Small intestine (tissue), 16 donors: ENCODE data around the gene SNRPD3. TPM values are rescaled to one million over a fixed set of nuclear protein-coding genes. Genes with fewer than 3 reads are reported as not detected.

Experiments used
- DNase-seq, 2 donors: peaks; one replicate each; pipeline versions ENCODE4 v3.0.0 to v3.0.0-alpha.2; 2013
- FAIRE-seq: peaks from 2 replicates; lab custom pipeline; 2012; peaks lifted over from hg19 to GRCh38; lab: Jason Lieb, UNC
- H3K27ac ChIP-seq, 3 donors: one replicate each; pipeline ENCODE4 v1.5.1; 2013; ENCODE audit warnings: low read length in 2 of 3, mild to moderate bottlenecking in 2 of 3, control low read depth in 1 of 3, inconsistent platforms in 1 of 3, low read depth in 1 of 3, moderate library complexity in 1 of 3
- H3K27me3 ChIP-seq, 3 donors: one replicate each; pipeline ENCODE4 v1.6.1; 2013; ENCODE audit warnings: low read length in 3 of 3, inconsistent platforms in 1 of 3; ENCODE audit not compliant: control insufficient read depth in 3 of 3, insufficient read depth in 3 of 3
- H3K36me3 ChIP-seq, 3 donors: one replicate each; pipeline ENCODE4 v1.6.1; 2013; ENCODE audit warnings: low read length in 3 of 3, inconsistent platforms in 1 of 3, low read depth in 1 of 3, mild to moderate bottlenecking in 1 of 3, moderate library complexity in 1 of 3; ENCODE audit not compliant: control insufficient read depth in 3 of 3, insufficient read depth in 2 of 3
- H3K4me1 ChIP-seq, 3 donors: one replicate each; pipeline ENCODE4 v1.6.1; 2013; ENCODE audit warnings: low read length in 2 of 3, inconsistent platforms in 1 of 3, low read depth in 1 of 3, mild to moderate bottlenecking in 1 of 3, moderate library complexity in 1 of 3; ENCODE audit not compliant: control insufficient read depth in 3 of 3, insufficient read depth in 2 of 3
- H3K4me3 ChIP-seq, 3 donors: one replicate each; pipeline ENCODE4 v1.5.1; 2013; ENCODE audit warnings: low read length in 3 of 3, control low read depth in 1 of 3, inconsistent platforms in 1 of 3, low read depth in 1 of 3, mild to moderate bottlenecking in 1 of 3, moderate library complexity in 1 of 3
- H3K9me3 ChIP-seq, 2 donors: one replicate each; pipeline ENCODE4 v1.6.1; 2013; ENCODE audit warnings: low read depth in 1 of 2, low read length in 1 of 2; ENCODE audit not compliant: control insufficient read depth in 2 of 2, insufficient read depth in 1 of 2
- WGBS, 3 donors: extraction: QIAGEN DNeasy Blood & Tissue Kit; methylation state at CpG; one replicate each; pipeline ENCODE4 v1.1.7; 2013; 5-methylcytosine and 5-hydroxymethylcytosine counted together
- long read RNA-seq, 10 donors: transcript quantifications; one replicate each; lab custom pipeline, GENCODE V29; 2026
- polyA plus RNA-seq, 4 donors: library from polyadenylated mRNA; stranded (reverse) in 3 of 4; unstranded in 1 of 4; fragments of 200-250 nt in 3 of 4; fragments of 120-200 nt in 1 of 4; gene quantifications; one replicate each; pipeline versions ENCODE4 v1.2.1 to v1.2.3, GENCODE V29; 2013
- donor health status: healthy with polysubstance abuse.
- donor health status: control.
- donor health status: control.
- donor health status: Bipolar disorder and iron deficiency.
- donor health status: healthy.

The SNRPD3 gene
- 100 to 1,000 TPM; 150 to 162 (median 154) TPM for polyA plus RNA-seq
- long read RNA-seq, donor 1, transcript SNRPD3-201 (4 exons, 1,763 nt) = major isoform, 184 of 320 reads
- long read RNA-seq, donor 1, partial matches to known transcripts = 130 of 320 reads
- long read RNA-seq, donor 1, other reads (novel, unspliced or antisense) = 6 of 320 reads
- long read RNA-seq, donor 2, transcript SNRPD3-201 (4 exons, 1,763 nt) = major isoform, 23 of 44 reads
- long read RNA-seq, donor 2, partial matches to known transcripts = 21 of 44 reads
- long read RNA-seq, donor 2, other reads (novel, unspliced or antisense) = 0 of 44 reads
- long read RNA-seq, donor 3, transcript SNRPD3-201 (4 exons, 1,763 nt) = major isoform, 63 of 78 reads
- long read RNA-seq, donor 3, partial matches to known transcripts = 15 of 78 reads
- long read RNA-seq, donor 3, other reads (novel, unspliced or antisense) = 0 of 78 reads
- long read RNA-seq, donor 4 = 0 reads
- long read RNA-seq, donor 5, transcript SNRPD3-201 (4 exons, 1,763 nt) = major isoform, 27 of 27 reads
- long read RNA-seq, donor 5, partial matches to known transcripts = 0 of 27 reads
- long read RNA-seq, donor 5, other reads (novel, unspliced or antisense) = 0 of 27 reads
- long read RNA-seq, donor 6, transcript SNRPD3-201 (4 exons, 1,763 nt) = major isoform, 53 of 68 reads
- long read RNA-seq, donor 6, partial matches to known transcripts = 14 of 68 reads
- long read RNA-seq, donor 6, other reads (novel, unspliced or antisense) = 0 of 68 reads
- long read RNA-seq, donor 7, transcript SNRPD3-201 (4 exons, 1,763 nt) = major isoform, 119 of 166 reads
- long read RNA-seq, donor 7, partial matches to known transcripts = 28 of 166 reads
- long read RNA-seq, donor 7, other reads (novel, unspliced or antisense) = 19 of 166 reads
- long read RNA-seq, donor 8, transcript SNRPD3-201 (4 exons, 1,763 nt) = major isoform, 13 of 13 reads
- long read RNA-seq, donor 8, partial matches to known transcripts = 0 of 13 reads
- long read RNA-seq, donor 8, other reads (novel, unspliced or antisense) = 0 of 13 reads
- long read RNA-seq, donor 9, transcript SNRPD3-201 (4 exons, 1,763 nt) = major isoform, 23 of 23 reads
- long read RNA-seq, donor 9, partial matches to known transcripts = 0 of 23 reads
- long read RNA-seq, donor 9, other reads (novel, unspliced or antisense) = 0 of 23 reads
- long read RNA-seq, donor 10, transcript SNRPD3-201 (4 exons, 1,763 nt) = major isoform, 80 of 120 reads
- long read RNA-seq, donor 10, partial matches to known transcripts = 34 of 120 reads
- long read RNA-seq, donor 10, other reads (novel, unspliced or antisense) = 6 of 120 reads

DNA sequence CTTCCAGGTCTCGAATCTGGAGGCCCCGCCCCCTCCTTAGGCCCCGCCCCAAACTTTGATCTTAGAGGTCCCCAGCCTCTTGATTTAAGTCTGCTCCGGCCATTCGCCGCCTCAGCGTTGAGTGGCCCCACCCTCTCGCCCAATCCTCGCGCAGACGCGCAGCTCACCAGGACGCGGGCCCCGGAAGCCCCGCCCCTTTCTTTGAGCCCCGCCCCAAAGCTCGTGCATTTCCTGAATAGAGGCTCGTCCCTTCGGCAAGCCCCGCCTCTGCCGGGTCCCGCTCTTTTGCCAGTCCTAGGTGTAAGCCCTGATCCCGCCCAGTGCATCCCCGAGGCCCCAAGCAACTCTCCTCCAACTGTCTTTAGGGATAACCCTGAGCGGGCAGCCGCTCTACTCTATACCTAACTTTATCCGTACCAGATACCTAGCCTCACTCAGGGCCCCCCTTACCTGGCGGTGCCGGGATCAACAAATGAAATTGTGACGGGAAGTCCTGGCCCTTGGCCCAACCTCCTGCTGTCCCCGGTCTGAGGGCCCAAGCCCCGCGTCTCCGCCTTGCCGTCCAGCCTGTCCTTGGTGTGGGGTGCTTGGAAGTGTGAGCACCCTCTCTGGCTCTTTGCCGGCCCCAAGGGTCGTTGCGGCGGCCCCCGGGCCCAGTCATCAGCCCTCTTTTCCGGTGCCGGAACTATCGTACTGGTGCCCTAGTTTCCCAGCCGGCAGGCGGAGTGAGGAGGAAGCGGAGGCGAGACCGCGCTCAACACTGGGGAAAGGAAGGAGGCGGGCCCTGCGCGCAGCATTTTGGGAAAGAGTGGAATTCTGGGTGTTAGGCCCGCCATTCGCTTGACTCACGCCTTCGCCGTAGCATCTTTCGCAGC is at the start of gene SNRPD3:
SNRPD3 (plus strand) TSS at position 835 of the 875 bp plus-strand sequence. CDS start 1,676 bp downstream, outside the sequence.
- Histone ChIP-seq H3K36me3 (peaks cover 12 to 36% (median 13%) of the 10 kb centered on the region in 3 donors), H3K27me3 (no peaks in the 10 kb centered on the region), H3K27ac (peak within 1 kb of the TSS; percentile 93 to 99 (median 96)), H3K4me3 (peak within 1 kb of the TSS; percentile 77 to 91 (median 87)), H3K4me1 (peaks cover 11 to 41% (median 13%) of the 10 kb centered on the region in 3 donors), H3K9me3 (no peaks in the 10 kb centered on the region)
- 0% methylated on average over 48 to 59 of the region's 59 CpGs for WGBS, 3 donors
- DNase-seq (peak; percentile 99 to 100), FAIRE-seq (no peak)

DNA sequence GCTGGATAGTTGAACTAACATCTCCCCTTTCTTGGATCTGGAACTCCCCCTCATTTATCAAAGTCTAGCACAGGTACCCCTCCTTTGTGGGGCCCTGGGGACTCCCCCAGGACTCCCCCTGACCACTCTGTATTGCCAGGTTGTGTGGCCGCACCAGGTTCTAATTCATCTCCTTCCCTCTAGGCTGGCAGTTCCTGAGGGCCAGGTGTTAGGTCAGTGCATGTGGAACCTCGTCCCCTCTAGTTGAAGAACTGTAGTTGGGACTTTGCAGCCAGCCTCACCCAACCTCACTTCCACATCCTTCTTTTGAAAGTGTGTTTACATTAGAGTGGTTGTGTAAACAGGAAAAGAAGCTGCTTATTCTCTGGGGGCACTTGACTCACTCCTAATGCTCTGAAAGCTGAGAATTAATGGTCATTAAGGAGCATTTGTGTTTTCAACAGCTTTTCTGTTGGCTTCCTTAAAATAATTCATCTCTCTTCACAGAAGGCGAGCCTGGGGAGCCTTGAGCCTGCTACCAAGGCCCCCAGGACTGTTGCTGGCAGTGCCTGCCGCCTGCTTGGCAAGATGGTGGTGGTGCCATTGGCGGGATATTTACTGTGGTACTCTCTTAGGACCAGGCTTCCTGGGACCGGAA is 48.9 kb upstream of the SNRPD3 start:
- DNase-seq = peak; percentile 59 to 65
- peaks cover 5 to 79% (median 8%) of the 10 kb centered on the region in 3 donors for H3K4me1 ChIP-seq
- FAIRE-seq = no peak
- H3K27me3 ChIP-seq = no peaks in the 10 kb centered on the region
- peak overlapping the region in 2 of 3 donors; percentile 18 to 86 for H3K27ac ChIP-seq
- H3K4me3 ChIP-seq = no peak overlapping the region
- 51 to 68% (median 59%) methylated on average over 6 of the region's 6 CpGs for WGBS, 3 donors
- peaks cover 0 to 6% (median 0%) of the 10 kb centered on the region in 3 donors for H3K36me3 ChIP-seq
- no peaks in the 10 kb centered on the region for H3K9me3 ChIP-seq

DNA sequence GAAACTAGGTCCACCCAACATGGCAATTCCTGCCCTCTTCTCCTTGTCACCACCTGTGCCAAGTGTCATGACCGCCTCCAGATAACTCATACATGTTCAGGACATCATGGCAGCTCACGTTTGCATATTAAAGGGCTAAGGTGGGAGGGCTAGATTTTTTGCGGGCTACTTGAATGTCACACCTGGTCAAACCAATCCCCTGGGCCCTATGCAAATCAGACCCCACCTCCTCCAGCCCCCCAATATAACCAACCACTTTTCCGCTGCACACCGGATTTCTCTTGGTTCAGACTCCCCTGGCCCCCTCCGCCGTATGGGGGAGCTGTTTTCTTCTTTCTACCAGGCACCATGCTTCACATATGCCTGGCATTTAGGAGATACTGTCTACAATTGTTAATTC is 48.1 kb upstream of the SNRPD3 start:
- no peak for DNase-seq
- no peaks in the 10 kb centered on the region for H3K9me3 ChIP-seq
- peaks cover 0 to 6% (median 0%) of the 10 kb centered on the region in 3 donors for H3K36me3 ChIP-seq
- no peak for FAIRE-seq
- whole genome bisulfite sequencing, 3 donors = 80 to 97% (median 82%) methylated on average over 7 of the region's 7 CpGs
- no peaks in the 10 kb centered on the region for H3K27me3 ChIP-seq
- H3K27ac ChIP-seq = peak overlapping the region in 1 of 3 donors; percentile 86
- peaks cover 8 to 75% (median 8%) of the 10 kb centered on the region in 3 donors for H3K4me1 ChIP-seq
- H3K4me3 ChIP-seq = no peak overlapping the region

DNA sequence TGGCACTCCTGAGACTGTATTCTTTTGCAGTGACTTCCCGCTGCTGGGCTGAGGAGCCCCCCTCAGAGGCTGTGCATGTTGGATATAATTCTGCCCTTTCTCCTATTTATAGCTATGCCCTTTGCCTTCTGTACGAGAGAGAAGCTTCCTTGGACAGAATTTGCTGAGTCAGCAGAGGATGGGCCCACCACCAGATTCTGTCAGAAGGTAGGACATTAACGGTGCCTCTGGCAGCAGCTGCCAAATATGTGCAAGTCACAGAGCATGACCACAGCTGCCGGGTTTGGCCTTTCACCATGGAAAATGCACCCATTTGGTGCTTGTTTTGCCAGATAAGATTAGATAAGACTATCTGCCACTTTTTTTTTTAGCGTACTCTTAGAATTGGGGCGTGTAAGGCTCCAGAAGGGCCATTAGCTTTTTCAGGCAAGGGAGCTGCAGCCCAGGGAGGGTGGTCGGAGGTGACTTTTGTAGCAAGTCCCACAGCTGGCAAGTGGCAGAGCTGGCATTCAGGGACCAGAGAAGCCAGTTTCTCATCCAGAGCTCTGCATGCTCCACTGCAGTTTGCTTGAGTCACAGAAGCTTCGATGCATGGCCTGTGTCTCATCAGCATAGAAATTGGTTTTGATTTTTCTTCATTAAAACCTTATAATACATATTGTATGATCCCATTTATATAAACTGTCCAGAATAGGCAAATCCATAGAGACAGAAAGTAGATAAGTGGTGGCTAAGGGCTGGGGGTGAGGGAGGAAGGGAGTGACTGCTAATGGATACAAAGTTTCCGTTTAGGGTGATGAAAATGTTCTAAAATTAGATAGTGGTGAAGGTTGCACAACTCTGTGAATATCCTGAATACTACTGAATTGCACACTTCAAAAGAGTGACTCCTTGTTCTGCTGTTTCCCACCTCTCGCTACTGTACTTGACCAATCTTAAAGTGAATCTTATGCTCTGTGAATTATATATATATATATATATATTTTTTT is 44.9 kb upstream of the SNRPD3 start:
- Histone ChIP-seq H3K9me3 (no peaks in the 10 kb centered on the region), H3K4me1 (peaks cover 7 to 82% (median 8%) of the 10 kb centered on the region in 3 donors), H3K27me3 (no peaks in the 10 kb centered on the region), H3K4me3 (no peak overlapping the region), H3K27ac (peak overlapping the region in 1 of 3 donors; percentile 61), H3K36me3 (peaks cover 0 to 6% (median 0%) of the 10 kb centered on the region in 3 donors)
- DNase-seq (peak; percentile 37 to 75), FAIRE-seq (no peak)
- WGBS, 3 donors = 16 to 35% (median 31%) methylated on average over 10 of the region's 10 CpGs

DNA sequence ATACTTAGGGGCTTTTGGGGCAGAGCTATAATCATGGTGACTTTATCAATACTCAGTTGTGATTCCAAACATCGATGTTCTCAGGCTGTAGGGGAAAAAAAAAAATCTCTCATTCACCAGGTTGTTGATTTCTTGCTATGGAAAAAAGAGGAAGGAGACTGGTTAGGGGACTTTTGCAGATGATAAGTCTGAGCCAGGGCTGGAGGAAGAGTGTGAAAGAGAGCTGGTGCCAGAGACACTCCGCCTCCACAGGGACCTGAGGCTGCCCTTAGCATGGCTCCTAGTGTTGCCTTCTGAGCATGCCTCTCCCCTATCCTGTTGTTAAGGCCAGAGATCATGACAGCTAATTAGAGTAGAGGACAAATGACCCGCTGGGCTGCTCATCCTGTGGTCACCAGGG is 43.8 kb upstream of the SNRPD3 start:
- H3K36me3 ChIP-seq = peaks cover 0 to 6% (median 0%) of the 10 kb centered on the region in 3 donors
- DNase-seq (no peak), FAIRE-seq (no peak)
- no peaks in the 10 kb centered on the region for H3K9me3 ChIP-seq
- H3K4me3 ChIP-seq = no peak overlapping the region
- H3K4me1 ChIP-seq = peaks cover 6 to 79% (median 7%) of the 10 kb centered on the region in 3 donors
- 33 to 51% (median 48%) methylated on average over 3 of the region's 3 CpGs for WGBS, 3 donors
- H3K27ac ChIP-seq = no peak overlapping the region
- no peaks in the 10 kb centered on the region for H3K27me3 ChIP-seq

DNA sequence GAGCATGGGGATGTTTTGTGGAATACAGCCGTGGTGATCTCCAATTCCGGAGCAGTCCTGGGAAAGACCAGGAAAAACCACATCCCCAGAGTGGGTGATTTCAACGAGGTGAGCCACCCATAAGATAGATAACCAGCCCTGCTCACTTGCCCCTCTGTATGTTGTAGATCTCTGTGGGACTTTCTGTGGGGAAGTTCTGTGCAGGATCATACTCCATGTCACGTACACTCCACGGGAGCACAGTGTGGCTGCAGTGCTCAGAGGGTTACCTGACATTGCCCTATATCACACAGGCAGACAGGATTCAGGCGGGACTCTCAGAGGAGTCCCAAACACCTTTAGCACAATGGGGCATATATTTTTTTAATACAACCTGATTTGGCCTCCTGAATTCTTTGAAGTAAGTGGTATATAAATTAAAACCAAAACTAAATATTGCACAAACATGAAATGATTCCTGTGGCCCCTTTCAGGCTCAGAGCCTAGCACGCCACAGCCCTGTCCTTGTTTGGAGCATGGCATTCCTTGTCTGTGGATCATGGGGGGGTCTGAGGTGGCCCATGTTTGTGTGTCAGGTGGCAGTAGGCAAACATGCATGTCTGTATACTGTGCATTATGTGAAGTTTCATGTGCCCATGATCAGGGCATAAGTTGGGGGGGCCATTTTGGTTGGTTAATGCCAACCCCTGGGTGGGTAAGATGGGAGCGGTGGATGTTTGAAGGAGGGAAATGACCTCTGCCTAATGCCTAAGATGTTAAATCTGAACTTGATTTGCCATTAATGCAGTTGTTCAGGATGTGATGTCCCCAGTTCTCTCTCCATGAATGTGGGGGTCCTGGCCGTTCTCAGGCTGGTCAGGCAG is 42.2 kb upstream of the SNRPD3 start:
- Histone ChIP-seq H3K4me1 (peaks cover 2 to 74% (median 4%) of the 10 kb centered on the region in 3 donors), H3K4me3 (no peak overlapping the region), H3K36me3 (peaks cover 0 to 8% (median 0%) of the 10 kb centered on the region in 3 donors), H3K27me3 (no peaks in the 10 kb centered on the region), H3K9me3 (no peaks in the 10 kb centered on the region), H3K27ac (peak overlapping the region in 1 of 3 donors; percentile 90)
- FAIRE-seq (no peak), DNase-seq (no peak)
- 74 to 84% (median 76%) methylated on average over 9 of the region's 9 CpGs for WGBS, 3 donors
